GM18873 (cell line): ENCODE measurements around the gene ZNF236.
A peak's percentile ranks its signal among the peaks of the same experiment; 100 is the strongest.
"Not testable (repeated sequence)": the region's sequence is repeated elsewhere in the genome, so short reads cannot be mapped to it uniquely, and the experiment has no call there.

ENCODE experiments used
- ATAC-seq: cut with Tn5 transposase; IDR thresholded peaks from one replicate; pipeline ENCODE4 v1.9.1; 2021; ENCODE audit warnings: mild to moderate bottlenecking, moderate library complexity, moderate number of reproducible peaks; ENCODE audit not compliant: unreplicated experiment, low FRiP score

Gene ZNF236

DNA sequence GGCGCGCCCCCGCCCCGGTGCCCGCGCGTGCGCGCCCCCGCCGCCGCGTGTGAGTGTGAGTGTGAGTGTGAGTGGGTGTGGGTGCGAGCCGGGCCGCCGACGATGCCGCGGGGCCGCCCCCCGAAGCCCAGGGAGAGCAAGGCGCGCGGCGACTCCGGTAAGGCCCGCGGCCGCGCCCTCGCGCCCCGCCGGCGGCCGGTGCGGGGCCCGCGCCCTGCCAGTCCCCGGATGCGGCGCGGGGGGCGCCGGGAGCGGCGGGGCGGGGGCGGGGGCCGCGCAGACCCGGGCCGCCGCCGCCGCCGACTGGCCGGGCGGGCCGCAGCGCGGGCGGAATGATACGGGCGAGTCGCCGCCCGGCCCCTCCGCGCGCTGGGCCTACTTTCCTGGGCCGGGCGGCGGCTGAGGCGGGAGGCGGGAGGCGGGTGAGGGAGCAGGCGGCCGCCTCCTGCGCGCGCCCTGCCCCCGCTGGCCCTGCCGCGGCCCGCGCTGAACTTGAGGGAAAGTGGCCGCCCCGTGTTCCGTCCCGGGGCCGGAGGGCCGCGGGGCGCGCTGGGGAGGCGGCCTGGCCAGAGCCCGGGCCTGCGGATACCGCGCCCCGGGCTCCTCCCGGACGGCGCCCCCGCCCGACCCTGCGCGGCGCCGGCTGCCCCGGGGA, at the start of gene ZNF236:
Gene ZNF236 (plus strand): TSS at position 52 of the 655 bp plus-strand sequence. CDS start 51 bp downstream, at position 103.
- peak; percentile 24 for ATAC-seq

DNA sequence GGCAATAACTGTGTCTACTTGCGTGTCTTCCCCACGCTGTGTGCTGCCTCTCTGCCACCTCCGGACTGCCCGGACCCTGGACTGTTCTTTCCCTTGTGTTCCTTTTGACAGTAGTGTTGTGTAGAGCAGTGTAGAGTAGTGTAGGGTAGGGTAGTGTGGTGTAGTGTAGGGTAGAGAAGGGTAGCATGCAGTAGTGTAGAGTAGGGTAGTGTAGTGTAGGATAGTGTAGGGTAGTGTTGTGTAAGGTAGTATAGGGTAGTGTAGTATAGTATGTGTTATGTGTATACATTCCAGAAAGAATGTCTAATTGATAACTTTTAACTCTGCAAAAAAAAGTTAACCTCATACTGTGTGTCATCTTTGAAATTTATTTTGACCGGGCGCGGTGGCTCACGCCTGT, 49.7 kb upstream of the ZNF236 start:
- ATAC-seq, result no peak

DNA sequence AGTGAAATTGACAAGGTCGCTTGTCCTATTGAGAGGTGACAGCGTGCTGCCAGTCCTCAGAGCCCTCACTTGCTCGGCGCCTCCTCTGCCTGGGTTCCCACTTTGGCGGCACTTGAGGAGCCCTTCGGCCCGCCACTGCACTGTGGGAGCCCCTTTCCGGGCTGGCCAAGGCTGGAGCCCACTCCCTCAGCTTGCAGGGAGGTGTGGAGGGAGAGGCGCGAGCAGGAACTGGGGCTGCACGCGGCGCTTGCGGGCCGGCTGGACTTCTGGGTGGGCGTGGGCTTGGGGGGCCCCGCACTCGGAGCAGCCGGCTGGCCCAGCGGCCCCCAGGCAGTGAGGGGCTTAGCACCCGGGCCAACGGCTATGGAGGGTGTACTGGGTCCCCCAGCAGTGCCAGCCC, 45.3 kb upstream of the ZNF236 start:
- ATAC-seq, result not testable (repeated sequence)

DNA sequence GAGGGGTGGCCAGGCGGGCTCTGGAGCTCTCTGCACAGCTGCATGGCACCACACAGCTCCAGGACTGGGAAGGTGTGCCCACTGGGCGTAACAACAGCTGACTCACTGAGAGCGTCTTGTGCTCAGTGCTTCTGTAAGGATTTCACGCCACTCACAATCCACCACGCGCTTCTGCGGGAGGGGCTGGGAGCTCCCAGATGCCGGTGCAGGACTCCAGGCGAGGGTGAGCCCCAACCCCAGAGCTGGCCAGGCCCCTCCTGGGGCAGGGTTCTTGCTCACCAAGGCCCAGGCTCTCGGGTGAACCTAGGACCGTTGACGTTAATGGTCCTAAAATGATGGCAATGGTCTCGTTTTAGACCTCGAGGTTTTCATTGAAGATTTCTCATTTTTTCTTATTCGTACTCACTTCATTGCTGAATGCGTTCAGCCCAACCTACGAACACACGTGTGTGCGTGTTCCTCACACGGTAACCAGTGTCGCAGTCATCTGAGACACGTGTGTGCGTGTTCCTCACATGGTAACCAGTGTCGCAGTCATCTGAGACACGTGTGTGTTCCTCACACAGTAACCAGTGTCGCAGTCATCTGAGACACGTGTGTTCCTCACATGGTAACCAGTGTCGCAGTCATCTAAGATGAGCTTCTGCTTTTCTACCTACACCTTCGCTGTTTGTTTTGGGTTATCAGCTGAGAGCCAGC, 38.4 kb upstream of the ZNF236 start:
- no peak for ATAC-seq

DNA sequence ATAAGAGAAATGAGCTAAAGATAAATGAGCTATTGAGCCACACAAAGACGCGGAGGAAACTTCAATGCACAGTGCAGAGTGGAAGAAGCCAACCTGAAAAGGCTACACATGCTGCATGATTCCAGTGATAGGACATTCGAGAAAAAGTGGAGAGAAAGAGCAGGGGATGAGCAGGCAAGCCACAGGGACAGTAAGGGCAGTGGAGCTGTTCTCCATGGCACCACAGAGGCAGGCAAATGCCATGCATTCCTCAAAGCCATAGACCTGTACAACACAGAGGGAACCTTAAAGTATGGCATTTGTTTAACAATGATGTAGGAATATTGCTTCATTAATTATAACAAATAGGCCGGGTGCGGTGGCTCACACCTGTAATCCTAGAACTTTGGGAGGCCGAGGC, 36.5 kb upstream of the ZNF236 start:
- ATAC-seq, result no peak

DNA sequence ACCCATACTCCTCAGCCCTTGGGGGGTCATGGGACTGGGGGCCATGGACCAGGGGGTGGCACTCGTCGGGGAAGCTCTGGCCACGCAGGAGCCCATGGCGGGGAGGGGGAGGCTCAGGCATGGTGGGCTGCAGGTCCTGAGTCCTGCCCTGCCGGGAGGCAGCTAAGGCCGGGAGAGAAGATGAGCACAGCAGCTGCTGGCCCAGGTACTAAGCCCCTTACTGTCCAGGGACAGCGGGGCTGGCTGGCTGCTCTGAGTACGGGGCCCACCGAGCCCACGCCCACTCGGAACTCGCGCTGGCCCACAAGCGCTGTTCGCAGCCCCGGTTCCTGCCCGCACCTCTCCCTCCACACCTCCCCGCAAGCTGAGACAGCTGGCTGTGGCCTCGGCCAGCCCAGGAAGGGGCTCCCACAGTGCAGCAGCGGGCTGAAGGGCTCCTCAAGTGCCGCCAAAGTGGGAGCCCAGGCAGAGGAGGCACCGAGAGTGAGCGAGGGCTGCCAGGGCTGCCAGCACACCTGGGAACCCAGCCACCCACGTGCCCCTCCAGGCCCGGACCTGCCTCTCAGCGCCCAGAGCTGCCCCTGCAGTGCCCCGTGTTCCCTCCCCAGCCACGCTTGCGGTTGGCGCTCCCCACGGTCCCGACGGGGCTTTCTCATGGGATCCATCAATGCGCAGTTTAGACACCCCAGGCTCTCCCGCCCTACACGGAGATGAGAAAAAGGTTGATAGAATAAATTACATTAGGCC, 33.6 kb upstream of the ZNF236 start:
- no peak for ATAC-seq

DNA sequence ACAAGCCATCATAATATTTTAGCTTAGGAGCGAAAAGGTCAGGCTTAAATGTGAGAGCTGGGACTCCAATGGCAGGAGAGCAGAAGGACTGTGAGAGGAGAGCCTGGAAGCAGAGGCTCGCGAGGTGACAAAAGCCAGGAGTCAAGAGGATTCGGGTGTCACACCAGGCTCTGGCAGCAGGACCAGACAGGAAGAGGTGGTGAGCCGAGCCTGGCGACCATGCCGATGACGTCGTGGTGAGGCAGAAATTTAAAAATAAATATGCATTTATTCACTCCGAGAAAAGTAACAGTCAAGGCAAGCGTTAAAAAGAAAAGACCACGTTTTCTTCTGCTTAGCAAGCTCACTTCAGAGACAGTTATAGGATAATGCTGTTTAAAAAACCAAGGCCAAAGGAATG, 31.3 kb upstream of the ZNF236 start:
- ATAC-seq, result no peak

DNA sequence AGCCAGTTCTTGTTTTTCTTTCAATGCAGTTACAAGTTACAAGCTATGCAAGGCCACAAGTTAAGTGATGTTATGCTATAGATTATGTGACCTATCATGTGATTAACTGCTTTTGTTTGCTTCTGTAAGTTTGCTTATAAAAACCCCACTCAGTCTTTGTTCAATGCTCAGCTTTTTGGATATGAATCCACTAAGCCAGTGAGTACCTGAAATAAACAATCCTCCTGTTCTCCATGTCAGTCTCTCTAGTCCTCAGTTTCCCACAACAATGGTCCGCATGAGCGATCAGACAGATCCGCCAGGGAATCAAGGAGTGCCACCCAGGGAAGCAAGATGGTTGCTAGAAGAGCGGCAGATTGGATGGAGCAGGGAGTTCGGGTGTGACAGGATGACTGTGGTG, 30.7 kb upstream of the ZNF236 start:
- ATAC-seq, result no peak

DNA sequence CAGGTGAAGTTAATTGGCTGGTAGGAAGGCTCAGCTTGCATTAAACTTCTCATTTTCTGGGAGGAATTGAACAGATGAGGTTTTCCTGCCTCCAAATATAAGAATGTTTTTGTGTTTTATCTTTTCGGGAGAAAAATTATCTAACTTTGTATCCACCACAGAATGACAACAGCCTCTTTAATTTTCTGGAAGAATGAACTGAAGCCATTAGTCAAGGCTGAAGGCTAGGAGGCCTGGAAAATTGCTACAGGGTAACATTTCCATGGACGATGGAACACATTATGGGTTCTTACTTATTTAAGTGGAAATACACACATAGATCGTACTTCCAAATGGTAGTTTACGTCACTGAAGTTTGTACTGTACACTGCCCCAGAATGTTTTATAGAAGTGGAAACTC, 28.0 kb upstream of the ZNF236 start:
- no peak for ATAC-seq

DNA sequence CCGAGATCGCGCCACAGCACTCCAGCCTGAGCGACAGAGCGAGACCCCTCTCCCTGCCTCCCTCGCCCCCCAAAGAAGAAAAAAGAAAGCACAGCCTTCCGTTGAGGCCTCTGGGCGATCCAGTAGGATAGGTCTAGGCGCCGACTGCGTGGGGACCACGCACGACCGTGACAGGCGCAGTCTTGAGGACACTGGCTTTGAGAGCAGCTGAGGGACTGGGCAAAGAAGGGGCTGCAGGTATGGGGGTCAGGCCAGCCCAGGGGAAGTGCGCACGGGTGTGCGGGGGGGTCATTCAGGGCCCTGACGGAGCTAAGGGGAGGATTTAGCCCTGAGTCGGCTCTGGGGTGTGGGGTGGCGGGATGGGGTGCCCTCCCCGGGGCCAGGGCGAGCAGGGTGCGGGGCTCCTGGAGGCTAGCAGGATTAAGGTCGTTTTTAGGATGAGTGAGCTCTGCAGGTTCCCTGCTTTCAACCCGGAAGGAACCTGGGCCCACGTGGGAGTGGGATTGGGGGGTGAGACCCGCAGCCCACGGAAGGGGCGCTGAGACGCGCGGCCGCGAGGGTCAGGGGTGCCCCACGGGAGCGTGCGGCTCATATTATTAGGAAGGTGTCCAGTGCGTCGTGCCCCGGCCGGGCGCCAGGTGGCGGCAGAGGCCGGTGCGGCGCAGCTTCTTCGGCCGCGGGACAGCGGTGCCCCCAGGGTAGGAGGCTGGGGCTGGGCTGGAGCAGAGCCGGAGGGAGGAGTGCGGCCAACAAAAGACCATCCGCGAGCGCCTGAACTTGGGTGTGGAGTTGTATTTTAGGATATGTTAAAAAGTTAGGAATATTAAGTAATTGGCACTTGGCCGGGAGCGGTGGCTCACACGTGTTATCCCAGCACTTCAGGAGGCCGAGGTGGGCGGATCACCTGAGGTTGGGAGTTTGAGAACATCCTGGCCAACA, 20.5 kb upstream of the ZNF236 start:
- ATAC-seq, result peak; percentile 84

DNA sequence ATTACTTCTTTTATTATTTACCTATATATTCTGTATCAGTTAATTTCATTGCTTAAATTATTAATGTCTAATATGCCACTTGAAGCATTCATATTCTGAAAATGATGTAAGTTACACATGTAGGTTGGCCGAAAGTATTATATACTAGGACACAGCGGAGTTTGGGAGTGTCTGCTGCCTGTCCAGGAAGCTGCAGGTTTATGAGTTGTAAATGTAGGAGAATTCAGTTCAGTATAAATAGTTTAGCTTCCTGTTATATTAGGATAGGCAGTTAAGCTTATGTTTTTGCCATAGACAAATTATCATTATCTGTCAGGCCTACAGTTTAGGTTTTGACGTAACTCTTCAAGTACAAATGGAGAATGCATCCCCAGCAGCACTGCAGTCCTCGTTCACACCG, 18.9 kb upstream of the ZNF236 start:
- ATAC-seq, result no peak

DNA sequence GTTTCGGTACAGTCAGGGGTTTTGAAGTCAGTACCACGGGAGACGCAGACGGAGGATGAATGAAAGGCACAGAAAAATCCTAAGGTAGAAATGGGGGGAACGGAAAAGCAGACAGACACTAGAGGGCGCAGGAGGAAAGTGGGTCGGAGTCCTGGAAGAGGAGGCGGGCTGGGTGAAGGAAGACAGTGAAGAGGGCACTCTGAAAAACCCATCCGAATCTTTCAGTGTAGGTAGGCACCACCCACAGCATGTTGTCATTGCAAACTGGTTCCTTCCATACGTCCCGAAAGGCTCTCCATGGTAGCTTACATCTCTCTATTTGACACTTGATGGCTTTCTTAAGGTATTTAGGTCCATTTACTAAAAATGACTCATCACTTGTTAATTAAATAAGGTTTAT, 18.5 kb upstream of the ZNF236 start:
- no peak for ATAC-seq

DNA sequence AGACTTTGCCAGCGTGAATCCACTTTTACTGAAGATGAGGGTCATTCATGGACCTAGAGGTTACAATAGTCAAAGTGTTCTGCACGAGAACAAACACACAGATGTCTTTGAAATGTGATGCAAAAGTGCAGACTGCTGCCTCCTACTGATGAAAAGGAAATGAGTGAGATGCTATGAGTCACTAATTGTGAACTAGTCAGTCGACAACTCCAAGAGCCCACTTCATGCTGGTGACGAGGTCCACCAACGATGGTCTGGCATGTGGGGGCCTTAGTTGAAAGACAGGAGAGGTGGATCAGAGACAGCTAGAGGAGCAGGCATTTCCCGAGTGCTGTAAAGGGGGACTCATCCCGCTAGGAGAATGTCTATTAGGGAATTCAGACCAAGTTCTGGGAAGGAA, 17.1 kb upstream of the ZNF236 start:
- no peak for ATAC-seq

DNA sequence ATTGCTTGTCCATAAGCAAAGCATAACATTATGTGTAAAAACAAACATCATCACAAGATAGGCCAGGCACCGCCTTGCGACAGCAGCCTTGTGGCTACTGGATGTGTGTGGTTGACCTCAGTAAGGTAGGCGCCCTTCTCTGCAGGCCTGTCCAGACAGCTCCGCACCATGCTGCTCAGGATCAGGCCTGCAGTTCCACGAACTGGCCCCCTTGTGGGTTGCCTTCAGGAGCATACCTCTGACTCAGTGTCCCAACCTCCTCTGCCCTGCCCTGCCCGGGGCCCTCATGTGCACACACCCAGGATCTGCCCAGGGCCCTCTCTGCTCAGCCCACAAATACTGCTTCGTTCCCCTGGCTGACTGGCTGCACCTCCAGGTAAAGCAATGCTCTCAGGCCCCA, 16.1 kb upstream of the ZNF236 start:
- ATAC-seq, result no peak

DNA sequence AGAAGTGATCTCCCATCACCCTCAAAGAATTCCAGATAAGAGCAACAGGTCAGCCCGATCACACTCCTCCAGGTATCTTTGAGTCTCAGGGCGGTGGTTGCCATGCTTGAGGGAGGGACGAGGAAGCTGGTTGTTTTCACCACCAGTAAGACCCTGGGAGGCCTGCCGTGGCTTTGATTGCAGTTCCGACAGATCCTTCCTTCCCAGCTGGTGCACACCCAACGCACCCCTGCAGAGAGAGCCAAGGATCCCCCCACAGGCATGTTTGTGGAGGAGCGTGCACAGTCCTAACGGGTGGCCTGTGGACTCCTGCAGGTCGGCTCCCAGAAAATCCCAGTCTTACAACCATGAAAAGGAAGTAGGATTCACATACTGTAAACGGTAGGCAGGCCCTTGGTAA, 13.8 kb upstream of the ZNF236 start:
- no peak for ATAC-seq

DNA sequence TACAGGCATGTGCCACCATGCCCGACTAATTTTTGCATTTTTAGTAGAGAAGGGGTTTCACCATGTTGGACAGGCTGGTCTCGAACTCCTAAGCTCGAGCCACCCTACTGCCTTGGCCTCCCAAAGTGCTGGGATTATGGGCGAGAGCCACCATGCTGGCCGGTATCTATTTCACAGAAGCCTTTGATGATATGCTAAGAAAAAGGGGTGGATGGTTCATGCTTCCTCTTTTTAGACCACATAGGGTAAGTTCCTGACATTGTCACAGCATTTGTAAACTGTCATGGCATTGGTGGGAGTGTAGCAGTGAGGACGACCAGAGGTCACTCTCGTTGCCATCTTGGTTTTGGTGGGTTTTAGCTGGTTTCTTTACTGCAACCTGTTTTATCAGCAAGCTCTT, 10.8 kb upstream of the ZNF236 start:
- ATAC-seq, result not testable (repeated sequence)

DNA sequence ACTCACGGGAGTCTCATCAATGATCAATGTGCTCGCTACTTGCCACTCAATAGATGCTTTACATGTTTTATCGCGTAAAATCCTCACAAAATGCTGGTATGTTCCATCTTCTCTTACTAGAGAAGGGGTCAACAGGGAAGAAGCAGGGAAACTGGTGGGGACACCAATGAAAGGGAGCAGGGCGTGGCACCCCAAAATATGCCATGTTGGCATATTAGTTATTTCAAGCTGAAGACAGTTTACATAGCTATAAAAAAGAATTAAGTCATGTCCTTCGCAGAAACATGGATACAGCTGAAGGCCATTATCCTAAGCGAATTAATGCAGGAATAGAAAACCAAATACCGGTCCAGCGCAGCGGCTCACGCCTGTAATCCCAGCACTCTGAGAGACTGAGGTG, 8.1 kb upstream of the ZNF236 start:
- ATAC-seq, result no peak

DNA sequence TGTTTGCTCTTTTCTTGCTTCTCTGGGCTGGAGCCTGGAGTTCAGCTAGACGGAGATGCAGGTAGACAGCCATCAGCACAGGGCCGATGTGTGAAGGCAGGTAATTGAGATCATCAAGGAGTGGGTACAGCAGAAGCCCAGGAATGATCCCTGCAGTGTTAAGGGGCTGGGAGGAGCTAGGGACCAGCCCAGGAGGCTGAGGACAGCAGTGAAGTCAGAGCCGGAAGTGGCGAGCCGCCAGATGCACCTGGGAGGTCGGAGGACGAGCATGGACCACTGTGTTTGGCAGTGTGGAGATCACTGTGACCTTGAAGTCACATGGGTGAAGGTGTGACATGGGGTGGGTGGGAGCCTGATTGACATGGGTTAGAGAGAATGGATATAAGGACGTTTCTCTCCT, 6.2 kb upstream of the ZNF236 start:
- ATAC-seq, result no peak

DNA sequence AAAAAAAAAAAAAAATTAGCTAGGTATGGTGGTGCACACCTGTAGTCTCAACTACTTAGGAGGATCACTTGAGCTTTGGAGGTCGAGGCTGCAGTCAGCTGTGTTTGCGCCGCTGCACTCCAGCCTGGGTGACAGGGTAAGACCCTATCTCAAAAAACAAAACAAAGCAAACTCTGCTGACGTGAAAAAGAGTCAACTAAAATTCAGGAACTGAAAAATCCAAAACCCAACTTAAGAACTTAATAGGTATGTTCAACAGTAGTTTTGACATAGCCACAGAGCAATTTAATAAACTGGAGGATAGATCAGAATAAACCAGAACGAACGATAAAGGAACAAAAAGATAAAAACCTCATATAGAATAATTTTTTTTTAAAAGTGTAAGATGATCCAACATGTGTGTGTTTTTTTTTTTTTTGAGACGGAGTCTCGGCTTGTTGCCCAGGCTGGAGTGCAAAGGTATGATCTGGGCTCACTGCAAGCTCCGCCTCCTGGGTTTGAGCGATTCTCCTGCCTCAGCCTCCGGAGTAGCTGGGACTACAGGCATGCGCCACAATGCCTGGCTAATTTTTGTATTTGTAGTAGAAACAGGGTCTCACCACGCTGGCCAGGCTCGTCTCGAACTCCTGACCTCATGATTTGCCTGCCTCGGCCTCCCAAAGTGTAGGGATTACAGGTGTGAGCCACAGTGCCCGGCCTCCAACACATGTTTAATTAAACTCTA, 4.3 kb upstream of the ZNF236 start:
- ATAC-seq, result no peak
